ENCODE data around the gene BRI3BP. TPM values are rescaled to one million over a fixed set of nuclear protein-coding genes. Genes with fewer than 3 reads are reported as not detected.

Gene BRI3BP
- polyA plus RNA-seq, 3 donors: 4.4 to 6.9 (median 5.0) TPM

DNA sequence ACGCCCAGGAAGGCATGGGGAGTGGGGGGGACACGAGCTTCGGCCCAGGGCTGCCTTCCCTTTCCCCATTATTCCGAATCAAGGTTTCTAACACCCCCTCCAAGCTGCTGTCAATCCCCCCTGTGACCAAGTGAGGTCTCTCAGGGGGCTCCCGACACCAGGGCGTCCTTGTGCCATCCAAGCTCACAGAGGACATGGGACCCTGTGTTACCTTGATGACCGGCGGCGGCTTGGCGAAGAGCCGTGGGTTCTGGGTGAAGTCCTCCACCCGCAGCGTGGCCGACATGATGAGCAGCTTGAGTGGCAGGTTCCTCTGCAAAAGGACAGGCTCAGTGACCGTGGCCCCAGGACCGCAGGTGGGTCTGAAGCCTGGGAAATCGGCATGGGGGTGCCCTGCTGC, 24.8 kb upstream of the BRI3BP start:
- WGBS (ENCODE audit: insufficient coverage): 99% methylated on average over 14 of the region's 17 CpGs
- Histone ChIP-seq H3K36me3 (replicated peaks in 1 of 2; ENCODE audit: control insufficient read depth in 1 of 2, insufficient read depth in 2 of 2, low read length in 2 of 2) (peaks cover 75 to 93% of the 10 kb centered on the region in 2 donors), H3K4me2 (replicated peaks; ENCODE audit: extremely low read depth, low read length, poor library complexity, severe bottlenecking) (no peak overlapping the region), H3K79me2 (ENCODE audit: insufficient read depth, low read length) (no peaks in the 10 kb centered on the region), H4K20me1 (ENCODE audit: insufficient read depth, low read length) (no peaks in the 10 kb centered on the region), H3K27me3 (ENCODE audit: control insufficient read depth in 2 of 2, insufficient read depth in 2 of 2, low read length in 2 of 2) (no peaks in the 10 kb centered on the region), H2AFZ (ENCODE audit: insufficient read depth, low read depth, low read length, poor library complexity, severe bottlenecking) (no peak overlapping the region), H3K9ac (ENCODE audit: insufficient read depth, low read length, poor library complexity, severe bottlenecking) (no peak overlapping the region), H3K4me1 (ENCODE audit: control insufficient read depth in 1 of 2, insufficient read depth in 2 of 2, low read length in 2 of 2) (no peaks in the 10 kb centered on the region), H3K9me3 (replicated peaks in 1 of 2; ENCODE audit: control insufficient read depth in 1 of 2, insufficient read depth in 1 of 2, low read length in 2 of 2) (no peaks in the 10 kb centered on the region), H3K27ac (ENCODE audit: low read depth in 1 of 2, low read length in 2 of 2) (no peak overlapping the region), H3K4me3 (replicated peaks in 1 of 3; ENCODE audit: low read depth in 2 of 3, low read length in 3 of 3) (no peak overlapping the region)
- TF ChIP-seq, protein P1, sequence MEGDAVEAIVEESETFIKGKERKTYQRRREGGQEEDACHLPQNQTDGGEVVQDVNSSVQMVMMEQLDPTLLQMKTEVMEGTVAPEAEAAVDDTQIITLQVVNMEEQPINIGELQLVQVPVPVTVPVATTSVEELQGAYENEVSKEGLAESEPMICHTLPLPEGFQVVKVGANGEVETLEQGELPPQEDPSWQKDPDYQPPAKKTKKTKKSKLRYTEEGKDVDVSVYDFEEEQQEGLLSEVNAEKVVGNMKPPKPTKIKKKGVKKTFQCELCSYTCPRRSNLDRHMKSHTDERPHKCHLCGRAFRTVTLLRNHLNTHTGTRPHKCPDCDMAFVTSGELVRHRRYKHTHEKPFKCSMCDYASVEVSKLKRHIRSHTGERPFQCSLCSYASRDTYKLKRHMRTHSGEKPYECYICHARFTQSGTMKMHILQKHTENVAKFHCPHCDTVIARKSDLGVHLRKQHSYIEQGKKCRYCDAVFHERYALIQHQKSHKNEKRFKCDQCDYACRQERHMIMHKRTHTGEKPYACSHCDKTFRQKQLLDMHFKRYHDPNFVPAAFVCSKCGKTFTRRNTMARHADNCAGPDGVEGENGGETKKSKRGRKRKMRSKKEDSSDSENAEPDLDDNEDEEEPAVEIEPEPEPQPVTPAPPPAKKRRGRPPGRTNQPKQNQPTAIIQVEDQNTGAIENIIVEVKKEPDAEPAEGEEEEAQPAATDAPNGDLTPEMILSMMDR (IDR thresholded peaks at IDR 0.05): no peak
- DNase-seq: no peak
- no peaks in the 10 kb centered on the region for H3K4me1 Mint-ChIP-seq
- H3K36me3 Mint-ChIP-seq: peaks cover 72 to 98% of the 10 kb centered on the region in 2 donors
- no peak overlapping the region for H3K27ac Mint-ChIP-seq
- no peaks in the 10 kb centered on the region for H3K9me3 Mint-ChIP-seq
- no peaks in the 10 kb centered on the region for H3K27me3 Mint-ChIP-seq (ENCODE audit: low read depth in 3 of 3)
- intact Hi-C loops (cut with micrococcal nuclease): no loop called here
- no peak overlapping the region for H3K4me3 Mint-ChIP-seq

DNA sequence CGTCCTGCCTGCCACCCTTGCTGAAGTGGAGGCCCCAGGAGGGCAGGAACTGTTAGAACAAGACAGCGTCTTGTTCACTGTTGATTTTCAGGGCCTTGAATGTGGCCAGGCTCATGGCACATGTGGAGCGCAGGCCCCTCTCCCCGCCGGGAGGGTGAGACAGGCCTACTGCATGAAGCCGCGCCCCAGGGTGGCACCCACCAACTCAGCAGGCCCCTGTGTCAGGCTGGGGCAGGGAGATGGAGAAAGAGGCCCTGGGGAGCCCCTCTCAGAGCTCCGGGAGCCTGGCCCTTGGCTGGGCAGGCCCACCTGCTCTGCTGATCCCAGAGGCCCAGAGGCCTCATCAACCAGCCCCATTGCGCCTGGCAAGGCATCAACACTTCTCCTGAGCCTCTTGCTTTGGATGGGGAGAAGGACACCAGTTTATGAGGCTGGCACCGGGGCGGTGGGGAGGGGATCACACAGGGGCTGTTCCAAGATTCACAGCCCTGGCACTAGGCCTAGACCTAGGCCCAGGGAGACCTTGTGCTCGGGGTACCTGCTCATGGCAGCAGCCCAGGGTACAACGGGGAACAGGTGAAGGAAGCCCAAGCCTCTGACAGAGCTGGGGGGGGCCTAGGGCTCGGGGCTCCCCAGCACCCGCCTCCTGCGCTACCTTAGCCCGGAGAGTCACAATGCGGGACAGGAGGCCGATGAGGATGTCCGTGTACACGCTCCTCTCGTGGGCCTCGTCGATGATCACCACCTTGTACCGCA, 22.6 kb upstream of the BRI3BP start:
- Histone ChIP-seq H3K4me3 (replicated peaks in 1 of 3; ENCODE audit: low read depth in 2 of 3, low read length in 3 of 3) (no peak overlapping the region), H3K4me2 (replicated peaks; ENCODE audit: extremely low read depth, low read length, poor library complexity, severe bottlenecking) (no peak overlapping the region), H3K27me3 (ENCODE audit: control insufficient read depth in 2 of 2, insufficient read depth in 2 of 2, low read length in 2 of 2) (no peaks in the 10 kb centered on the region), H3K4me1 (ENCODE audit: control insufficient read depth in 1 of 2, insufficient read depth in 2 of 2, low read length in 2 of 2) (no peaks in the 10 kb centered on the region), H2AFZ (ENCODE audit: insufficient read depth, low read depth, low read length, poor library complexity, severe bottlenecking) (no peak overlapping the region), H3K79me2 (ENCODE audit: insufficient read depth, low read length) (no peaks in the 10 kb centered on the region), H3K27ac (ENCODE audit: low read depth in 1 of 2, low read length in 2 of 2) (no peak overlapping the region), H4K20me1 (ENCODE audit: insufficient read depth, low read length) (no peaks in the 10 kb centered on the region), H3K9me3 (replicated peaks in 1 of 2; ENCODE audit: control insufficient read depth in 1 of 2, insufficient read depth in 1 of 2, low read length in 2 of 2) (no peaks in the 10 kb centered on the region), H3K36me3 (replicated peaks in 1 of 2; ENCODE audit: control insufficient read depth in 1 of 2, insufficient read depth in 2 of 2, low read length in 2 of 2) (peaks cover 74 to 90% of the 10 kb centered on the region in 2 donors), H3K9ac (ENCODE audit: insufficient read depth, low read length, poor library complexity, severe bottlenecking) (no peak overlapping the region)
- H3K36me3 Mint-ChIP-seq: peaks cover 71 to 100% of the 10 kb centered on the region in 2 donors
- peak overlapping the region in 2 of 7 donors; percentile 15 to 37 for H3K27ac Mint-ChIP-seq
- H3K9me3 Mint-ChIP-seq: no peaks in the 10 kb centered on the region
- no peak for DNase-seq
- no peaks in the 10 kb centered on the region for H3K4me1 Mint-ChIP-seq
- no peak overlapping the region for H3K4me3 Mint-ChIP-seq
- intact Hi-C loops (cut with micrococcal nuclease): no loop called here
- WGBS (ENCODE audit: insufficient coverage): 98% methylated on average over 24 of the region's 25 CpGs
- TF ChIP-seq, protein P1 (IDR thresholded peaks at IDR 0.05): no peak
- H3K27me3 Mint-ChIP-seq (ENCODE audit: low read depth in 3 of 3): no peaks in the 10 kb centered on the region
